CD4-positive, CD25-positive, alpha-beta regulatory T cell (primary cell): ENCODE results near the gene TSC22D3. TPM values are rescaled to one million over a fixed set of nuclear protein-coding genes. Genes with fewer than 3 reads are reported as not detected.

ENCODE experiments used
- ATAC-seq, 2 donors: fragments of 150-1000 bp; cut with Tn5 transposase; one replicate each; pipeline ENCODE4 v1.10.0; 2021; ENCODE audit warnings: low read depth in 2 of 2, moderate number of reproducible peaks in 2 of 2, moderate library complexity in 1 of 2
- DNase-seq, 3 donors: peaks; one replicate each; pipeline versions ENCODE4 v3.0.0 to v3.0.0-alpha.2; 2012 to 2022; ENCODE audit warnings: mixed read lengths in 1 of 3
- H3K27ac ChIP-seq: one replicate; pipeline ENCODE4 v1.7.0; 2013; ENCODE audit warnings: mild to moderate bottlenecking, low read length; ENCODE audit not compliant: insufficient read depth, poor library complexity, severe bottlenecking
- H3K27me3 ChIP-seq: one replicate; pipeline ENCODE4 v1.7.0; 2013; ENCODE audit warnings: low read length; ENCODE audit not compliant: control insufficient read depth, insufficient read depth
- H3K36me3 ChIP-seq: one replicate; pipeline ENCODE4 v1.7.0; 2013; ENCODE audit warnings: mild to moderate bottlenecking, low read length, moderate library complexity; ENCODE audit not compliant: control insufficient read depth, insufficient read depth
- H3K4me1 ChIP-seq: 2 replicates; pipeline ENCODE4 v1.7.0; 2013; ENCODE audit warnings: mild to moderate bottlenecking, low read length; ENCODE audit not compliant: insufficient read depth, control insufficient read depth, poor library complexity, severe bottlenecking
- H3K4me3 ChIP-seq: one replicate; pipeline ENCODE4 v1.7.0; 2013; ENCODE audit warnings: low read depth, mild to moderate bottlenecking, low read length, moderate library complexity
- H3K9me3 ChIP-seq, 2 experiments: 1 replicate in 1 of 2; 2 replicates in 1 of 2; pipeline ENCODE4 v1.7.0; 2013; ENCODE audit warnings: low read length in 2 of 2, mild to moderate bottlenecking in 1 of 2, moderate library complexity in 1 of 2; ENCODE audit not compliant: control insufficient read depth in 2 of 2
- H3K27ac Mint-ChIP-seq, 3 donors: one replicate each; pipeline ENCODE4 v1.8.0; 2020 to 2022; ENCODE audit warnings: mild to moderate bottlenecking in 3 of 3, mixed read lengths in 3 of 3, moderate library complexity in 2 of 3
- H3K27me3 Mint-ChIP-seq: one replicate; pipeline ENCODE4 v1.8.0; 2022; ENCODE audit warnings: mild to moderate bottlenecking, mixed read lengths
- H3K36me3 Mint-ChIP-seq: one replicate; pipeline ENCODE4 v1.8.0; 2020; ENCODE audit warnings: mixed read lengths
- H3K4me1 Mint-ChIP-seq, 4 donors: one replicate each; pipeline ENCODE4 v1.8.0; 2020 to 2022; ENCODE audit warnings: mixed read lengths in 4 of 4, mild to moderate bottlenecking in 1 of 4
- H3K4me3 Mint-ChIP-seq, 4 donors: one replicate each; pipeline ENCODE4 v1.8.0; 2020 to 2022; ENCODE audit warnings: mild to moderate bottlenecking in 4 of 4, mixed read lengths in 4 of 4, moderate library complexity in 3 of 4
- H3K9me3 Mint-ChIP-seq, 7 donors: one replicate each; pipeline ENCODE4 v1.8.0; 2020 to 2022; ENCODE audit warnings: mixed read lengths in 7 of 7, mild to moderate bottlenecking in 3 of 7, moderate library complexity in 2 of 7
- polyA plus RNA-seq, 4 donors: library from polyadenylated mRNA; unstranded; fragments of 300-500 nt; fragmentation: Illumina TruSeq; gene quantifications; one replicate each; pipeline ENCODE4 v1.2.3, GENCODE V29; 2021
- total RNA-seq: library from RNA; stranded (reverse); gene quantifications from one replicate; pipeline ENCODE4 v1.2.3, GENCODE V29; 2022

Gene TSC22D3
- total and polyA plus RNA-seq, 5 donors from 2014 or later: 624 to 2,718 (median 1,073) TPM

DNA sequence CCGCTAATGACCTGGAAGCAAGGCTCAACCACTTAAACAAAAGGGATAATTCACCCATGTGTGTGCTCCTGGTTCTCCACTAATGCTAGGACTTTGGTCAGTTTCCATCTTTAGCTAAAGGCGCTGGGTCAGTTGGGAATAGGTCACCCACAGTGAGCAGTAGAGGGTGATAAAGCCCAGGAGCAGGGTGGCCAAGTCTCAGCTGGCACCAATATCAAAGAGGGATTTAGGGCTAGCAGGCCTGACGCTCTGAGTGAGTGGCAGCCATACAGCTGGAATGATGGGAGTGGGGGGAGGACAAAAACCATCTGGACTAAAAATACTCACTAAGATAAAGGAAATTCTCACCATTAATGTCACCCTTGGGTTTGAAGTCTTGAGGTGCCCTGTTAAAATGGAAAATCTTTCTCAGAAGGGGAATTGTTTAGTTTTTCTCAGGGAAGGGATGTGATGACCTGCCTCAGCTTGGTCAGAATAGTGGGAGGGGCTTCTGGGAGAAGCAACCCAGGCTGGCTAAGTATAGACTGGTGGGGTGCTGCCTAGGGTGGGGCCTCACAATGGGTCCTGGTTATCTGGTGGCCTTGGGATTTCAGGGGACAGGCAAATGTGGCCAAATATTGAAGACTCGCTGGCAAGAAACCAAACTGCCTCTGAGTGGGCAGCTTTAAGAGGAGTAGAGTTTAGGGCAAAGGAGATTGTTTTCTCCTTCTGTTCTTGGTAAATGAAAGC, 47.1 kb downstream of the TSC22D3 start:
- Mint-ChIP-seq H3K27ac (no peak overlapping the region), H3K4me3 (no peak overlapping the region), H3K36me3 (no peaks in the 10 kb centered on the region), H3K4me1 (peaks cover 0 to 2% (median 0%) of the 10 kb centered on the region in 4 donors), H3K27me3 (no peaks in the 10 kb centered on the region), H3K9me3 (no peaks in the 10 kb centered on the region)
- H3K4me1 ChIP-seq: no peaks in the 10 kb centered on the region
- no peak overlapping the region for H3K4me3 ChIP-seq
- no peak overlapping the region for H3K27ac ChIP-seq
- no peaks in the 10 kb centered on the region for H3K27me3 ChIP-seq
- no peak for DNase-seq
- no peaks in the 10 kb centered on the region for H3K9me3 ChIP-seq
- ATAC-seq: no peak
- no peaks in the 10 kb centered on the region for H3K36me3 ChIP-seq

DNA sequence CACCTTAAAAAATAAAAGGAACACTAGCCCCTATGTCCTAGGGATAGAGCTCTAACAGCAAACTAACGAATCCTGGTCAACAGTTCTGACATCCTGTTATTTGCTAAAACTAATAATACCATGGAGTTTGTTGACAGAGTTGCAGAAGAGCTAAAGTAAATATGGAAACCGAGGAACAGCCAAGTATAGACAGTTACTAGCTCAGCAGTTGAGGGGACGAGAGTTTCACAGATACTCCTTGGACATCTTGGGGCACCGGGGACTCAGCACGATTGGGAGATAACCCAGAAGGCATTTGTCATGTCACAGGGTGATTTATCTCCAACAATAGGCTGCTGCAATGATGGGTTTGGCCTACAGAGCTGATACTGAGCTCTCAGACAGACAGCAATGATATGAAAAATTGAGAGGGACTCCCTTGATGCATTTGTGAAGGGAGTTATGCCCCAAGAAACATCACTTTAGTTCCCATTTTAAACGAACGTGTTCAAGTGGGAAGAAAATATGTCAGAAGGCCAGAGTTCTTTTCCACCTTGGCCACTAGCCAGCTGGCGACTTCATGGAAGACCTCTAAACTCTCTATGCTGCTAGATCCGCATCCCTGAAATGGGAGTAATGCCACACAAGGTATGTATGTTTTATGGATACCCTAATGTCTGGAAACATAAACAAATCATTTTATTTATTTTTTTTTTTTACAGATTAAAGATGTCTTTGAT, 48.6 kb downstream of the TSC22D3 start:
- Histone ChIP-seq H3K4me1 (no peaks in the 10 kb centered on the region), H3K36me3 (no peaks in the 10 kb centered on the region), H3K27me3 (no peaks in the 10 kb centered on the region), H3K9me3 (no peaks in the 10 kb centered on the region), H3K27ac (no peak overlapping the region), H3K4me3 (no peak overlapping the region)
- H3K27me3 Mint-ChIP-seq: no peaks in the 10 kb centered on the region
- H3K4me1 Mint-ChIP-seq: no peaks in the 10 kb centered on the region
- no peaks in the 10 kb centered on the region for H3K36me3 Mint-ChIP-seq
- H3K9me3 Mint-ChIP-seq: no peaks in the 10 kb centered on the region
- no peak overlapping the region for H3K4me3 Mint-ChIP-seq
- no peak for ATAC-seq
- no peak overlapping the region for H3K27ac Mint-ChIP-seq
- DNase-seq: no peak

DNA sequence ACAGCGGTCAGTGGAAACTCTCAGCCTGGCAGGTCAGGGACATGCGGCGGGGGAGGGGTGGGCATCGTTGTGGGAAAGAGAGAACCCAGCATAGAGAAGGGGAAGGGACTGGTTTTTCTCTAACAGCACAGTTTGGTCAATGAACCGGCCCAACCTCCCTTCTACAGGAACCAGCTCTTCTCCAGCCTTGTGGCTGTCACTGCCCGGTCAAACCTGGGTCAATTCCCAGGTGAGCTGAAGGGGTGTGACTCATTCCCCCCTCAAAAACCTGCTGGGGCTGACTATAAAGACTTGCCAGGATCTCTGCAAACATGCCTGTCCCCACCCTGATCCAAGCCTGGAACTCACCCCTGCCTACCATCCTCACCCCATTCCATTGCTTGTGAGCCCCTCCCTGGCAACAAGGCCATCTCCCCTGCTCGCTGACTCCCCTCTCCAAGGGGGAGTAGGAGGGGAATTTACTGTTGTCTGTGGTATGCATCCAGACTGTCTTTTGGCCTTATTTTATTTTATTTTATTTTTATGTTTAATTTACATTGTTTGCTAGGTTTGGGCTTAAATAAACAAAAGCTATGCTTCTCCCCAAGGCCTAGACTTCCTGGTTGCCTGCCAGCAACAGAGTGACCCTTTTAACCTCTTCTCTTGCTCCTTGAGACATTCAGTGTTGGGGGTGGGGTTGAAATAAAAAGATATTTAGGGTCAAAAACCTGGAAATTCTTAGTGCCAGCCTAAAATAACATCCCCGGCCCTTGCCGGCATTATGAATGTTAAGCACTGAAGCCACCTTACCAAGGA, 49.6 kb downstream of the TSC22D3 start:
- Histone ChIP-seq H3K27ac (no peak overlapping the region), H3K36me3 (no peaks in the 10 kb centered on the region), H3K27me3 (no peaks in the 10 kb centered on the region), H3K4me1 (no peaks in the 10 kb centered on the region), H3K4me3 (no peak overlapping the region), H3K9me3 (no peaks in the 10 kb centered on the region)
- no peak overlapping the region for H3K4me3 Mint-ChIP-seq
- H3K27ac Mint-ChIP-seq: no peak overlapping the region
- no peak for ATAC-seq
- H3K36me3 Mint-ChIP-seq: no peaks in the 10 kb centered on the region
- no peaks in the 10 kb centered on the region for H3K27me3 Mint-ChIP-seq
- H3K4me1 Mint-ChIP-seq: no peaks in the 10 kb centered on the region
- DNase-seq: no peak
- H3K9me3 Mint-ChIP-seq: no peaks in the 10 kb centered on the region

DNA sequence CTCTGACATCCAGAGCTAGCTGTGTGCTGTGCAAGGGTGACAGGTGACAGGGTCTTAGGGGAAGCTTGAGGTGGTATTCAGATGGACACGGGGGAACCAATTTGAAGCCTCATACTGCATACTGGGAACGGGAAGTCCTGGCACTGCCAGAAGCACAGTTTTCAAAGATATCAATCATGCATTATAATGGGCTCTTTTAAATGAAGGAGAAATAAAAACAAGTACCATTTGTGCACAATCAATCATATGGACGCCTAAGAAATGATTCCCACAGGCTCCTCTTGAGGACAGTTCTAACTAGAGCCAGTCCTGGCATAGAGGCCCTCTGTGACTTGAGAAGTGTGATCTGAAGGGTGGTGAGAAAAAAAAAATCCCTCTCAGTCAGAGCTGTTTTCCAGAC, 50.9 kb downstream of the TSC22D3 start:
- Histone ChIP-seq H3K27ac (no peak overlapping the region), H3K4me3 (no peak overlapping the region), H3K4me1 (no peaks in the 10 kb centered on the region), H3K9me3 (no peaks in the 10 kb centered on the region), H3K36me3 (no peaks in the 10 kb centered on the region), H3K27me3 (no peaks in the 10 kb centered on the region)
- Mint-ChIP-seq H3K9me3 (no peaks in the 10 kb centered on the region), H3K27ac (peak overlapping the region in 1 of 3 donors; percentile 34), H3K27me3 (no peaks in the 10 kb centered on the region), H3K4me1 (no peaks in the 10 kb centered on the region), H3K36me3 (no peaks in the 10 kb centered on the region), H3K4me3 (no peak overlapping the region)
- ATAC-seq (no peak), DNase-seq (no peak)

DNA sequence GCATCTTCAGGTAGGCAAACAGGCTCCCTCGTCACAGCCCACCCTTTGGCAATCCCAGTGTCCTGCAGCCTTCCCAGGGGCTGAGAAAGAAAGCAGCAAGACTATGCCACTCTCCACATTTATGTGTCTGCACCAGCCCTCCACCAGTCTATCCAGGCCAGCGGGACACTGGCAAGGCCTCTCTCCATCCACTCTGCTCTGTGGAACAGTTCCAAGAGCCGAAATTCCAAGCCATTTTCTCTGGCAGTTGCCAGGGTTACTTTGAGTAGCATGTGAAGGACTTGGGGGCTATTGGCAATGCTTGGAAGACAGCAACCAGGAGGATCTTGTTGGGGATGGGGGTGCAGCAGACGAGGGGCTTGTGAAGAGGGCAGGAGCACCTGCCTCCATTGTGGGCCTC, 52.1 kb downstream of the TSC22D3 start:
- no peak overlapping the region for H3K4me3 Mint-ChIP-seq
- H3K27ac Mint-ChIP-seq: peak overlapping the region in 2 of 3 donors; percentile 48
- H3K9me3 Mint-ChIP-seq: peaks cover 0 to 1% (median 0%) of the 10 kb centered on the region in 7 donors
- ATAC-seq: no peak
- no peak for DNase-seq
- H3K36me3 Mint-ChIP-seq: no peaks in the 10 kb centered on the region
- Histone ChIP-seq H3K4me3 (no peak overlapping the region), H3K27ac (no peak overlapping the region), H3K9me3 (no peaks in the 10 kb centered on the region), H3K4me1 (no peaks in the 10 kb centered on the region), H3K36me3 (no peaks in the 10 kb centered on the region), H3K27me3 (no peaks in the 10 kb centered on the region)
- peaks cover 0 to 2% (median 0%) of the 10 kb centered on the region in 4 donors for H3K4me1 Mint-ChIP-seq
- no peaks in the 10 kb centered on the region for H3K27me3 Mint-ChIP-seq

DNA sequence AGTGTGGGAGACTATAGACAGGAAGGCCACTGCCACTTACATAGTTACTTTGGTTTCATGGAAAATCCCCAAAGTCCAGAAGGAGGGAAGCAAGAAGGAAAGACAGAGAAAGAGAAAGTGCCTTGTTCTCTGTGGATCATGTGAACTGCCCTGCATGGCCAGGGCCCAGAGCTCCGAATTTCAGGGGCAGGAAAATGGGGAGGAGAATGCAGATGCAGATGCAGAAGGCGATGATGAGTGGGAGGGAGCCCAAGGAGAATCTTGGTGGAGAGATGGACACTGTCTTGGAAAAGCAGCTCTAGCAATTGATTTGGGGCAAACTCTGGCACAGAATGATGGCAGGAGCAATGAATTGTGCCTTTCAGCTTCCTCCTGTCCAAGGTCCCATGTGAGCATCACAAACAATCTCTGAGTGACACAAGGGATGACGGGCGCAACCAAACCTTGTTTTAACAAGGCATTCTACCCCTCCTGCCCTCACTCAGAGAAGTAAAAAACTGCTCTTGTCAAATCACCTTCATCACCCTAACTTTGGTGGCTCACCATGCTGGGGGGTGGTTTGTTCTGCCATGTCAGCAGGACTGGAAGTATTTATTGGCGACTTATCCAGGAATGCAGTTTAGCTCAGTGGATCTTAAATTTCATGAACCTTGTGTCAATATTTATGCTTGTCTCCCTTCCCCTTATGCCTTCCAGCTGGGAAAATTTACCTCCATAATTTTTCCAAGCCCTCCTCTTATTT, 53.5 kb downstream of the TSC22D3 start:
- no peak overlapping the region for H3K27ac Mint-ChIP-seq
- Histone ChIP-seq H3K36me3 (no peaks in the 10 kb centered on the region), H3K4me3 (no peak overlapping the region), H3K9me3 (no peaks in the 10 kb centered on the region), H3K4me1 (peaks cover 12% of the 10 kb centered on the region), H3K27ac (no peak overlapping the region), H3K27me3 (no peaks in the 10 kb centered on the region)
- peaks cover 8 to 13% (median 11%) of the 10 kb centered on the region in 4 donors for H3K4me1 Mint-ChIP-seq
- ATAC-seq: no peak
- DNase-seq: no peak
- H3K36me3 Mint-ChIP-seq: no peaks in the 10 kb centered on the region
- H3K9me3 Mint-ChIP-seq: peaks cover 0 to 1% (median 0%) of the 10 kb centered on the region in 7 donors
- H3K27me3 Mint-ChIP-seq: peaks cover 6% of the 10 kb centered on the region
- no peak overlapping the region for H3K4me3 Mint-ChIP-seq

DNA sequence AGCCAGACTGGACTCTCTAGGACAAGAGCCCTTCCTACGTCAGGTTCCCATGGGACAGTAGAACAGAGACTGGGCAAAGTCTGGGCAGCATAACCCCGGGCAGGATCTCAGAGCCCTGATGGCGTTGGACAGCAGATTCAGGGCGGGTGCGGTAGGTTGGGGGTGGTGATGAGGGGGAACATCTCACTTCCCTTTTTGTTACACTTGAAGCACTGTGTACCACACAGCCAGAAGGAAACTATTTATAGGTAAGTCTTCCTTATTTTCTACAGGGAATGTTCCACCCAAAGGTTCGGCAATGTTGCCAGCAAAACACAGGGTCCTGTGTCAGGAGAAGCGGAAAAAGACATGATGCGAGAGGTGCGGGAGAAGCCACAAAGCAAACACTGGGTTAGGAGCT, 54.3 kb downstream of the TSC22D3 start:
- Histone ChIP-seq H3K27me3 (no peaks in the 10 kb centered on the region), H3K4me3 (no peak overlapping the region), H3K9me3 (no peaks in the 10 kb centered on the region), H3K36me3 (no peaks in the 10 kb centered on the region), H3K27ac (no peak overlapping the region), H3K4me1 (peaks cover 13% of the 10 kb centered on the region)
- Mint-ChIP-seq H3K4me1 (peaks cover 8 to 18% (median 14%) of the 10 kb centered on the region in 4 donors), H3K9me3 (peaks cover 0 to 3% (median 0%) of the 10 kb centered on the region in 7 donors), H3K27me3 (peaks cover 6% of the 10 kb centered on the region), H3K4me3 (no peak overlapping the region), H3K27ac (peak overlapping the region in 1 of 3 donors; percentile 27), H3K36me3 (no peaks in the 10 kb centered on the region)
- no peak for DNase-seq
- no peak for ATAC-seq
